GM21825 (cell line): ENCODE measurements around the gene KIF6.

Experiments
- ATAC-seq: cut with Tn5 transposase; IDR thresholded peaks from one replicate; pipeline ENCODE4 v1.9.1; 2021; ENCODE audit warnings: mild to moderate bottlenecking, moderate library complexity; ENCODE audit not compliant: unreplicated experiment

Gene KIF6

GRCh38 chr6:39602601-39603519 is 122.3 kb downstream of the KIF6 start:
- ATAC-seq = no peak

- ATAC-seq = no peak
Observed at GRCh38 chr6:39599973-39600372, 125.2 kb downstream of the KIF6 start.

GRCh38 chr6:39599341-39599740 is 125.9 kb downstream of the KIF6 start:
- ATAC-seq = no peak

GRCh38 chr6:39594285-39594684 is 130.9 kb downstream of the KIF6 start:
- ATAC-seq = no peak

GRCh38 chr6:39593646-39594045 is 131.6 kb downstream of the KIF6 start:
- no peak for ATAC-seq

GRCh38 chr6:39590871-39591393 is 134.3 kb downstream of the KIF6 start:
- ATAC-seq = no peak

GRCh38 chr6:39587080-39587479 is 138.1 kb downstream of the KIF6 start:
- no peak for ATAC-seq

GRCh38 chr6:39585641-39586040 is 139.6 kb downstream of the KIF6 start:
- ATAC-seq = no peak

GRCh38 chr6:39577446-39578165 is 147.6 kb downstream of the KIF6 start:
- ATAC-seq = no peak

- ATAC-seq = no peak
Observed at GRCh38 chr6:39576556-39577303, 148.5 kb downstream of the KIF6 start.

- no peak for ATAC-seq
Observed at GRCh38 chr6:39574991-39575390, 150.2 kb downstream of the KIF6 start.

- no peak for ATAC-seq
Observed at GRCh38 chr6:39573541-39573940, 151.7 kb downstream of the KIF6 start.

- no peak for ATAC-seq
Observed at GRCh38 chr6:39572661-39573340, 152.4 kb downstream of the KIF6 start.

- ATAC-seq = no peak
Observed at GRCh38 chr6:39568896-39569295, 156.3 kb downstream of the KIF6 start.

- ATAC-seq = no peak
Observed at GRCh38 chr6:39567091-39567490, 158.1 kb downstream of the KIF6 start.

- no peak for ATAC-seq
Observed at GRCh38 chr6:39566456-39566855, 158.8 kb downstream of the KIF6 start.

- ATAC-seq = no peak
Observed at GRCh38 chr6:39565956-39566355, 159.3 kb downstream of the KIF6 start.

GRCh38 chr6:39563566-39564311 is 161.5 kb downstream of the KIF6 start:
- no peak for ATAC-seq

- no peak for ATAC-seq
Observed at GRCh38 chr6:39561536-39562266, 163.5 kb downstream of the KIF6 start.
